ENCODE measurements around the gene LETMD1.

- no peak for TF ChIP-seq EZH2 (IDR thresholded peaks at IDR 0.05; ENCODE audit: insufficient read depth, poor library complexity, severe bottlenecking)
- TF ChIP-seq EZH2phosphoT487 (IDR thresholded peaks at IDR 0.05; ENCODE audit: insufficient read depth, low read depth) = no peak
These were observed 17.4 kb downstream of the LETMD1 start for GRCh38 chr12:51065530-51065929.

All from GM23248 (cell line).